Measurements from ENCODE around the gene TBX15.

DNA sequence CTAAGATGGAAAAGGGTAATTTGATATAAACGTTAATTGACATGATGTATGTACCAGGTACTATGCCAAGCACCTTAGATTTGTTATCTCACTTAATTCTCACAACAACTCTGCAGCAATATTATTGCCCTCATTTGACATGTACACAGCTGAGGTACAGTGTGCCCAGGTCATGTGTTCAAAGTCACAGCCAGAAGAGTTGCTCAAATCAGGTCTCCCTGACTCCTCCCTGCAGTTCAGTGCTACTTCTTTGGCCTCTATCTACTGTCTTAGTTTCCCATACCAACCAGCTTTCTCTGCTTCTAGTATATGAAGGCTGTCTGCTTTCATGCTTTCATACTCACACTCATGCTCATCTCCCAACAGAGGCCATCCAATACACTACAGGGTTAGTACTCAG is 15.1 kb downstream of the TBX15 start:
- TF ChIP-seq, protein P1, sequence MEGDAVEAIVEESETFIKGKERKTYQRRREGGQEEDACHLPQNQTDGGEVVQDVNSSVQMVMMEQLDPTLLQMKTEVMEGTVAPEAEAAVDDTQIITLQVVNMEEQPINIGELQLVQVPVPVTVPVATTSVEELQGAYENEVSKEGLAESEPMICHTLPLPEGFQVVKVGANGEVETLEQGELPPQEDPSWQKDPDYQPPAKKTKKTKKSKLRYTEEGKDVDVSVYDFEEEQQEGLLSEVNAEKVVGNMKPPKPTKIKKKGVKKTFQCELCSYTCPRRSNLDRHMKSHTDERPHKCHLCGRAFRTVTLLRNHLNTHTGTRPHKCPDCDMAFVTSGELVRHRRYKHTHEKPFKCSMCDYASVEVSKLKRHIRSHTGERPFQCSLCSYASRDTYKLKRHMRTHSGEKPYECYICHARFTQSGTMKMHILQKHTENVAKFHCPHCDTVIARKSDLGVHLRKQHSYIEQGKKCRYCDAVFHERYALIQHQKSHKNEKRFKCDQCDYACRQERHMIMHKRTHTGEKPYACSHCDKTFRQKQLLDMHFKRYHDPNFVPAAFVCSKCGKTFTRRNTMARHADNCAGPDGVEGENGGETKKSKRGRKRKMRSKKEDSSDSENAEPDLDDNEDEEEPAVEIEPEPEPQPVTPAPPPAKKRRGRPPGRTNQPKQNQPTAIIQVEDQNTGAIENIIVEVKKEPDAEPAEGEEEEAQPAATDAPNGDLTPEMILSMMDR (IDR thresholded peaks at IDR 0.05), result no peak
- TF ChIP-seq POLR2A (IDR thresholded peaks at IDR 0.05), result no peak
